ENCODE results near the gene CCDC188. TPM values are rescaled to one million over a fixed set of nuclear protein-coding genes. Genes with fewer than 3 reads are reported as not detected.

Gene CCDC188
- total and polyA plus RNA-seq, 2 of the 13 experiments (the other 11 are each of a cell fraction or from before 2014, with no cell fraction given): not detected

DNA sequence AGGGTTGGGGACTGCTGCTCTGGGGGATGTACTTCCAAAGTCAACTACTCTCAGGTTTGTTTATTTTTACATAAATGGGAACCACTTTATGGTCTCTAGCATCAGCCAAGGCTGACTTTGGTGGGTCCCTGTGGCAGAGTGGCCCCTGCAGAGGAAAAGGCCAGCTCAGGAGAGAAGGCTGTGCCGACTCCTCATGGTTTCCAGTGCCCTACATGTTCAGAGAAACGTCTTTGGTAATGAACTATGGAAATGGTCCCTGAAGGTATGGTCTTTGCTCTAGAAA is 22.3 kb downstream of the CCDC188 start:
- CTCF ChIA-PET (ENCODE audit: low intra/inter-chr PET ratio, low total read pairs): no interaction called here
- Histone ChIP-seq H2AFZ (ENCODE audit: low read length) (no peak overlapping the region), H3K4me3 (replicated peaks in 1 of 3; ENCODE audit: insufficient read depth in 1 of 3, low read depth in 2 of 3, low read length in 3 of 3) (no peak overlapping the region), H3K9ac (ENCODE audit: insufficient read depth, low read depth, low read length) (no peak overlapping the region), H3K79me2 (ENCODE audit: insufficient read depth, low read length) (peaks cover 5% of the 10 kb centered on the region), H3K4me1 (ENCODE audit: insufficient read depth, low read length) (peaks cover 45% of the 10 kb centered on the region), H4K20me1 (ENCODE audit: insufficient read depth, low read length) (peaks cover 5% of the 10 kb centered on the region; the same call in 1 of the 2 replicates), H3K36me3 (replicated peaks in 1 of 2; ENCODE audit: control insufficient read depth in 1 of 2, insufficient read depth in 2 of 2, low read length in 2 of 2) (peaks cover 12 to 41% of the 10 kb centered on the region in 2 experiments), H3K27me3 (ENCODE audit: control insufficient read depth in 1 of 2, insufficient read depth in 2 of 2, low read length in 2 of 2) (no peaks in the 10 kb centered on the region), H3K9me3 (ENCODE audit: low read length) (no peaks in the 10 kb centered on the region), H3K27ac (ENCODE audit: extremely low read length, insufficient read depth, low read length) (peak overlapping the region; percentile 61), H3K4me2 (ENCODE audit: low read depth, low read length) (peak overlapping the region; percentile 88; the same call in 1 of the 2 replicates)
- DNase-seq (ENCODE audit: low spot score): no peak
- in situ Hi-C loops (cut with HindIII; ENCODE audit: extremely low pct_ligation_motif_present, low pct_unique_long_range_greater_than_20kb) (no loop called here), intact Hi-C loops (cut with micrococcal nuclease; ENCODE audit: unreplicated experiment) (no loop called here)
- POLR2A ChIA-PET: interaction anchor here (1.5 to 2.1 kb wide), 2 partner anchors 9 to 11 kb away, joined by 5 to 15 read pairs; partner anchors contain the start of gene TRMT2A
- no TSS peak for BruUV-seq (replicated peaks)
- 86% methylated on average over 1 of the region's 2 CpGs for WGBS (ENCODE audit: low lambda C conversion rate)
- ATAC-seq: no peak
- FAIRE-seq: no peak
- TF ChIP-seq FIP1L1 (IDR thresholded peaks at IDR 0.05; ENCODE audit: borderline replicate concordance, insufficient read depth, low read depth, low read length): no peak
- TF ChIP-seq, protein P1, sequence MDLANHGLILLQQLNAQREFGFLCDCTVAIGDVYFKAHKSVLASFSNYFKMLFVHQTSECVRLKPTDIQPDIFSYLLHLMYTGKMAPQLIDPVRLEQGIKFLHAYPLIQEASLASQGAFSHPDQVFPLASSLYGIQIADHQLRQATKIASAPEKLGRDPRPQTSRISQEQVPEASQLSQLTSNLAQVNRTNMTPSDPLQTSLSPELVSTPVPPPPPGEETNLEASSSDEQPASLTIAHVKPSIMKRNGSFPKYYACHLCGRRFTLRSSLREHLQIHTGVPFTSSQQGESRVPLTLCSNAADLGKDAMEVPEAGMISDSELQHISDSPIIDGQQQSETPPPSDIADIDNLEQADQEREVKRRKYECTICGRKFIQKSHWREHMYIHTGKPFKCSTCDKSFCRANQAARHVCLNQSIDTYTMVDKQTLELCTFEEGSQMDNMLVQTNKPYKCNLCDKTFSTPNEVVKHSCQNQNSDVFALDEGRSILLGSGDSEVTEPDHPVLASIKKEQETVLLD (CRISPR knock-in tag; IDR thresholded peaks at IDR 0.05; ENCODE audit: low read depth): no peak
- no peak for TF ChIP-seq KLF11 (CRISPR knock-in tag; IDR thresholded peaks at IDR 0.05)
- TF ChIP-seq, protein P2, sequence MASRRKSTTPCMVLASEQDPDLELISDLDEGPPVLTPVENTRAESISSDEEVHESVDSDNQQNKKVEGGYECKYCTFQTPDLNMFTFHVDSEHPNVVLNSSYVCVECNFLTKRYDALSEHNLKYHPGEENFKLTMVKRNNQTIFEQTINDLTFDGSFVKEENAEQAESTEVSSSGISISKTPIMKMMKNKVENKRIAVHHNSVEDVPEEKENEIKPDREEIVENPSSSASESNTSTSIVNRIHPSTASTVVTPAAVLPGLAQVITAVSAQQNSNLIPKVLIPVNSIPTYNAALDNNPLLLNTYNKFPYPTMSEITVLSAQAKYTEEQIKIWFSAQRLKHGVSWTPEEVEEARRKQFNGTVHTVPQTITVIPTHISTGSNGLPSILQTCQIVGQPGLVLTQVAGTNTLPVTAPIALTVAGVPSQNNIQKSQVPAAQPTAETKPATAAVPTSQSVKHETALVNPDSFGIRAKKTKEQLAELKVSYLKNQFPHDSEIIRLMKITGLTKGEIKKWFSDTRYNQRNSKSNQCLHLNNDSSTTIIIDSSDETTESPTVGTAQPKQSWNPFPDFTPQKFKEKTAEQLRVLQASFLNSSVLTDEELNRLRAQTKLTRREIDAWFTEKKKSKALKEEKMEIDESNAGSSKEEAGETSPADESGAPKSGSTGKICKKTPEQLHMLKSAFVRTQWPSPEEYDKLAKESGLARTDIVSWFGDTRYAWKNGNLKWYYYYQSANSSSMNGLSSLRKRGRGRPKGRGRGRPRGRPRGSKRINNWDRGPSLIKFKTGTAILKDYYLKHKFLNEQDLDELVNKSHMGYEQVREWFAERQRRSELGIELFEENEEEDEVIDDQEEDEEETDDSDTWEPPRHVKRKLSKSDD (CRISPR knock-in tag; IDR thresholded peaks at IDR 0.05; ENCODE audit: low read depth): no peak
- no peak for TF ChIP-seq KDM6A (CRISPR knock-in tag; IDR thresholded peaks at IDR 0.05; ENCODE audit: low read depth)
- TF ChIP-seq, protein P3, sequence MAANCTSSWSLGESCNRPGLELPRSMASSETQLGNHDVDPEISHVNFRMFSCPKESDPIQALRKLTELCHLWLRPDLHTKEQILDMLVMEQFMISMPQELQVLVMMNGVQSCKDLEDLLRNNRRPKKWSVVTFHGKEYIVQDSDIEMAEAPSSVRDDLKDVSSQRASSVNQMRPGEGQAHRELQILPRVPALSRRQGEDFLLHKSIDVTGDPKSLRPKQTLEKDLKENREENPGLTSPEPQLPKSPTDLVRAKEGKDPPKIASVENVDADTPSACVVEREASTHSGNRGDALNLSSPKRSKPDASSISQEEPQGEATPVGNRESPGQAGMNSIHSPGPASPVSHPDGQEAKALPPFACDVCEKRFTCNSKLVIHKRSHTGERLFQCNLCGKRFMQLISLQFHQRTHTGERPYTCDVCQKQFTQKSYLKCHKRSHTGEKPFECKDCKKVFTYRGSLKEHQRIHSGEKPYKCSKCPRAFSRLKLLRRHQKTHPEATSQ (CRISPR knock-in tag; IDR thresholded peaks at IDR 0.05; ENCODE audit: borderline replicate concordance): no peak
- peak; percentile 20; the same call in 1 of the 2 replicates for TF ChIP-seq POLR2AphosphoS5 (IDR thresholded peaks at IDR 0.05; ENCODE audit: low read depth, low read length)
- no peak for TF ChIP-seq HNF4A (CRISPR knock-in tag; IDR thresholded peaks at IDR 0.05)
- no peak for TF ChIP-seq MEF2D (CRISPR knock-in tag; IDR thresholded peaks at IDR 0.05)
- TF ChIP-seq CAMTA2 (CRISPR knock-in tag; IDR thresholded peaks at IDR 0.05; ENCODE audit: borderline replicate concordance): no peak
- no peak for TF ChIP-seq ZNF614 (CRISPR knock-in tag; IDR thresholded peaks at IDR 0.05; ENCODE audit: borderline replicate concordance)
- TF ChIP-seq ZNF382 (CRISPR knock-in tag; IDR thresholded peaks at IDR 0.05; ENCODE audit: borderline replicate concordance): no peak
- no peak for TF ChIP-seq MAFG (CRISPR knock-in tag; IDR thresholded peaks at IDR 0.05)
- TF ChIP-seq IKZF4 (CRISPR knock-in tag; IDR thresholded peaks at IDR 0.05; ENCODE audit: borderline replicate concordance, low read depth, not compliant biosample characterization): no peak
- TF ChIP-seq TP53 (CRISPR knock-in tag; conservative IDR thresholded peaks at IDR 0.05): no peak
- TF ChIP-seq, protein P4, sequence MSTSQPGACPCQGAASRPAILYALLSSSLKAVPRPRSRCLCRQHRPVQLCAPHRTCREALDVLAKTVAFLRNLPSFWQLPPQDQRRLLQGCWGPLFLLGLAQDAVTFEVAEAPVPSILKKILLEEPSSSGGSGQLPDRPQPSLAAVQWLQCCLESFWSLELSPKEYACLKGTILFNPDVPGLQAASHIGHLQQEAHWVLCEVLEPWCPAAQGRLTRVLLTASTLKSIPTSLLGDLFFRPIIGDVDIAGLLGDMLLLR (CRISPR knock-in tag; IDR thresholded peaks at IDR 0.05): 0 out of 2 replicates have a peak, but pooled peaks have one; percentile 39
- TF ChIP-seq ETV5 (CRISPR knock-in tag; IDR thresholded peaks at IDR 0.05; ENCODE audit: borderline replicate concordance): no peak
- TF ChIP-seq ZNF737 (CRISPR knock-in tag; IDR thresholded peaks at IDR 0.05; ENCODE audit: borderline replicate concordance): no peak
- TF ChIP-seq CBFB (CRISPR knock-in tag; IDR thresholded peaks at IDR 0.05): no peak
- no peak for TF ChIP-seq ZNF619 (CRISPR knock-in tag; IDR thresholded peaks at IDR 0.05)
